Measurements from ENCODE around the gene EFS. TPM values are rescaled to one million over a fixed set of nuclear protein-coding genes. Genes with fewer than 3 reads are reported as not detected.
"Not testable (repeated sequence)": the region's sequence is repeated elsewhere in the genome, so short reads cannot be mapped to it uniquely, and the experiment has no call there.

EFS gene
- total RNA-seq, 1 donor from 2014 or later, result 104 TPM

GRCh38 chr14:23387916-23388882, 23.2 kb upstream of the EFS start:
- no peak for TF ChIP-seq CTCF (conservative IDR thresholded peaks at IDR 0.05)
- no peak overlapping the region for H3K4me3 Mint-ChIP-seq
- no peaks in the 10 kb centered on the region for H3K36me3 Mint-ChIP-seq (ENCODE audit: low read depth)
- peaks cover 6% of the 10 kb centered on the region for H3K27me3 Mint-ChIP-seq (ENCODE audit: low read depth)
- H3K27ac Mint-ChIP-seq (ENCODE audit: unreplicated experiment), result peak overlapping the region; percentile 43
- DNase-seq (ENCODE audit: low read depth, low spot score), result no peak
- no peaks in the 10 kb centered on the region for H3K9me3 Mint-ChIP-seq
- no peaks in the 10 kb centered on the region for H3K4me1 Mint-ChIP-seq

DNA sequence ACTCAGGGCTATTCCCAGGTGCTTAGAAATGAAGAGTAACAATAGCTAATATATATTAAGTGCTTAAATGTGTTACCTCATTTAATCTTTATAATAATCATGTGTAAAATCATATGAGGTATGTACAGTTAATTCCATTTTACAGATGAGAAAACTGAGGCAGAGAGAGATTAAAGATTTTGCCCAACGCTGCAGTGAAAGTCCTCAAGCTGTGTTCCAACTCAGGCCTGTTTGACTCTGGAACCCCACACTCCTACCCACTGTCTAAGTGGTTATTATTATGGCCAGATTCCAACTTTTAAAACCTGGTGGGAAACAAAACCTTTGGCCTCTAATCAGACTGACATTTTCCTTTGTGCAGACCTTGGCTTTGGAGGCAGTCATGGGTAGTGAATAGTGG, 22.0 kb upstream of the EFS start:
- Mint-ChIP-seq H3K27me3 (ENCODE audit: low read depth) (peaks cover 2% of the 10 kb centered on the region), H3K4me3 (no peak overlapping the region), H3K4me1 (no peaks in the 10 kb centered on the region), H3K36me3 (ENCODE audit: low read depth) (no peaks in the 10 kb centered on the region), H3K27ac (ENCODE audit: unreplicated experiment) (no peak overlapping the region), H3K9me3 (no peaks in the 10 kb centered on the region)
- no peak for TF ChIP-seq CTCF (conservative IDR thresholded peaks at IDR 0.05)
- DNase-seq (ENCODE audit: low read depth, low spot score), result no peak

- not testable (repeated sequence) for H3K9me3 Mint-ChIP-seq; H3K27ac Mint-ChIP-seq (ENCODE audit: unreplicated experiment); H3K4me1 Mint-ChIP-seq; DNase-seq (ENCODE audit: low read depth, low spot score); H3K36me3 Mint-ChIP-seq (ENCODE audit: low read depth); H3K4me3 Mint-ChIP-seq; H3K27me3 Mint-ChIP-seq (ENCODE audit: low read depth)
Observed at GRCh38 chr14:23386266-23386657, 21.3 kb upstream of the EFS start.

- no peak for DNase-seq (ENCODE audit: low read depth, low spot score)
- H3K27ac Mint-ChIP-seq (ENCODE audit: unreplicated experiment), result no peak overlapping the region
- no peaks in the 10 kb centered on the region for H3K36me3 Mint-ChIP-seq (ENCODE audit: low read depth)
- no peaks in the 10 kb centered on the region for H3K27me3 Mint-ChIP-seq (ENCODE audit: low read depth)
- no peak for TF ChIP-seq CTCF (conservative IDR thresholded peaks at IDR 0.05)
- no peaks in the 10 kb centered on the region for H3K9me3 Mint-ChIP-seq
- H3K4me3 Mint-ChIP-seq, result no peak overlapping the region
- H3K4me1 Mint-ChIP-seq, result no peaks in the 10 kb centered on the region
Observed at GRCh38 chr14:23385642-23386265, 20.8 kb upstream of the EFS start.

- no peak for DNase-seq (ENCODE audit: low read depth, low spot score)
- H3K4me1 Mint-ChIP-seq, result no peaks in the 10 kb centered on the region
- TF ChIP-seq CTCF (conservative IDR thresholded peaks at IDR 0.05), result no peak
- H3K9me3 Mint-ChIP-seq, result no peaks in the 10 kb centered on the region
- H3K36me3 Mint-ChIP-seq (ENCODE audit: low read depth), result no peaks in the 10 kb centered on the region
- no peak overlapping the region for H3K4me3 Mint-ChIP-seq
- H3K27me3 Mint-ChIP-seq (ENCODE audit: low read depth), result no peaks in the 10 kb centered on the region
- H3K27ac Mint-ChIP-seq (ENCODE audit: unreplicated experiment), result no peak overlapping the region
Observed at GRCh38 chr14:23385244-23385641, 20.3 kb upstream of the EFS start.
